ENCODE data around the gene ZNF598. TPM values are rescaled to one million over a fixed set of nuclear protein-coding genes. Genes with fewer than 3 reads are reported as not detected.
"Not testable (repeated sequence)": the region's sequence is repeated elsewhere in the genome, so short reads cannot be mapped to it uniquely, and the experiment has no call there.

The ZNF598 gene
- total RNA-seq, 1 experiment from 2014 or later = 50.4 TPM

DNA sequence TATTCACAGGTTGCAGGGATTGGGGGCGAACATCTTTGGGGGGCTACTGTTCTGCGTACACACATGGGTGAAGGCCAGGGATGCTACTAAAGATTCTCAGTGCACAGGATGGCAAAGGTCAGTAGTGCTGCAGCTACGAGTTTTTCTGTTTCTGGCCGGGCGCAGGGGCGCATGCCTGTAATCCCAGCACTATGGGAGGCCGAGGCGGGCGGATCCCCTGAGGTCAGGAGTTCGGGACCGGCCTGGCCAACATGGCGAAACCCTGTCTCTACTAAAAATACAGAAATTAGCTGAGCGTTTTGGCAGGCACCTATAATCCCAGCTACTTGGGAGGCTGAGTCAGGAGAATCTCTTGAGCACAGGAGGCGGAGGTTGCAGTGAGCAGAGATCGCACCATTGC lies 3.9 kb upstream of the ZNF598 start:
- Histone ChIP-seq H3K4me1 (peaks cover 13% of the 10 kb centered on the region), H3K9me3 (no peaks in the 10 kb centered on the region), H3K4me3 (ENCODE audit: low read depth, low read length) (no peak overlapping the region), H3K36me3 (ENCODE audit: control insufficient read depth, insufficient read depth, low read length) (no peaks in the 10 kb centered on the region), H3K27me3 (replicated peaks; ENCODE audit: control insufficient read depth, insufficient read depth, low read length) (no peaks in the 10 kb centered on the region)
- DNase-seq = no peak
- ChIA-PET CTCF (no interaction called here), POLR2A (no interaction called here)
- no peak for TF ChIP-seq CTCF (IDR thresholded peaks at IDR 0.05; ENCODE audit: insufficient read depth in 1 of 2, low read depth in 1 of 2, low read length in 1 of 2, severe bottlenecking in 1 of 2, unreplicated experiment in 1 of 2)
- Mint-ChIP-seq H3K4me1 (ENCODE audit: low read depth, unreplicated experiment) (no peaks in the 10 kb centered on the region), H3K9me3 (ENCODE audit: unreplicated experiment) (no peaks in the 10 kb centered on the region), H3K27me3 (ENCODE audit: insufficient read depth, unreplicated experiment) (no peaks in the 10 kb centered on the region), H3K4me3 (ENCODE audit: unreplicated experiment) (no peak overlapping the region), H3K36me3 (ENCODE audit: insufficient read depth, unreplicated experiment) (no peaks in the 10 kb centered on the region), H3K27ac (ENCODE audit: unreplicated experiment) (no peak overlapping the region)
- intact Hi-C loops (cut with micrococcal nuclease; ENCODE audit: unreplicated experiment) = no loop called here
- no TSS peak for BruUV-seq (replicated peaks)

- intact Hi-C loops (cut with micrococcal nuclease; ENCODE audit: unreplicated experiment); H3K27ac Mint-ChIP-seq (ENCODE audit: unreplicated experiment); H3K4me3 Mint-ChIP-seq (ENCODE audit: unreplicated experiment); H3K9me3 ChIP-seq; H3K9me3 Mint-ChIP-seq (ENCODE audit: unreplicated experiment); H3K27me3 Mint-ChIP-seq (ENCODE audit: insufficient read depth, unreplicated experiment); POLR2A ChIA-PET; H3K27me3 ChIP-seq (replicated peaks; ENCODE audit: control insufficient read depth, insufficient read depth, low read length); H3K36me3 ChIP-seq (ENCODE audit: control insufficient read depth, insufficient read depth, low read length); BruUV-seq (replicated peaks); H3K4me3 ChIP-seq (ENCODE audit: low read depth, low read length); DNase-seq; H3K4me1 Mint-ChIP-seq (ENCODE audit: low read depth, unreplicated experiment): not testable (repeated sequence)
- CTCF ChIA-PET = interaction anchor here (1.4 kb wide), 1 partner anchor 11 kb away, joined by 3 read pairs; no protein-coding TSS in a partner anchor
- peaks cover 11% of the 10 kb centered on the region for H3K36me3 Mint-ChIP-seq (ENCODE audit: insufficient read depth, unreplicated experiment)
- H3K4me1 ChIP-seq = peaks cover 27% of the 10 kb centered on the region
Observed at GRCh38 chr16:2011726-2012125, 2.1 kb upstream of the ZNF598 start.

- TF ChIP-seq CTCF (IDR thresholded peaks at IDR 0.05; ENCODE audit: insufficient read depth in 1 of 2, low read depth in 1 of 2, low read length in 1 of 2, severe bottlenecking in 1 of 2, unreplicated experiment in 1 of 2) = no peak
- peak in 1 of 2 experiments; percentile 33 for DNase-seq
- peak overlapping the region; percentile 63 for H3K4me3 ChIP-seq (ENCODE audit: low read depth, low read length)
- H3K27me3 Mint-ChIP-seq (ENCODE audit: insufficient read depth, unreplicated experiment) = no peaks in the 10 kb centered on the region
- no TSS peak for BruUV-seq (replicated peaks)
- intact Hi-C loops (cut with micrococcal nuclease; ENCODE audit: unreplicated experiment) = no loop called here
- no peaks in the 10 kb centered on the region; the same call in 1 of the 2 replicates for H3K36me3 ChIP-seq (ENCODE audit: control insufficient read depth, insufficient read depth, low read length)
- H3K27ac Mint-ChIP-seq (ENCODE audit: unreplicated experiment) = no peak overlapping the region
- peaks cover 15% of the 10 kb centered on the region; the same call in 1 of the 2 replicates for H3K4me1 ChIP-seq
- no peaks in the 10 kb centered on the region for H3K9me3 Mint-ChIP-seq (ENCODE audit: unreplicated experiment)
- H3K36me3 Mint-ChIP-seq (ENCODE audit: insufficient read depth, unreplicated experiment) = peaks cover 29% of the 10 kb centered on the region
- CTCF ChIA-PET = interaction anchor here (0.7 to 1.3 kb wide), 2 partner anchors 10 to 131 kb away, joined by 3 to 7 read pairs; partner anchors contain the start of gene NPW
- peaks cover 5% of the 10 kb centered on the region for H3K4me1 Mint-ChIP-seq (ENCODE audit: low read depth, unreplicated experiment)
- POLR2A ChIA-PET = interaction anchor here (0.7 to 1.9 kb wide), 3 partner anchors 45 to 743 kb away, joined by 4 to 16 read pairs (median 6); partner anchors contain the start of genes RPS2, SRRM2 and TRAF7
- H3K4me3 Mint-ChIP-seq (ENCODE audit: unreplicated experiment) = peak overlapping the region; percentile 77
- H3K27me3 ChIP-seq (replicated peaks; ENCODE audit: control insufficient read depth, insufficient read depth, low read length) = no peaks in the 10 kb centered on the region
- H3K9me3 ChIP-seq = no peaks in the 10 kb centered on the region
Observed at GRCh38 chr16:2009164-2009711, 383 bp downstream of the ZNF598 start.
